ENCODE data around the gene SSNA1. TPM values are rescaled to one million over a fixed set of nuclear protein-coding genes. Genes with fewer than 3 reads are reported as not detected.

The SSNA1 gene
- total RNA-seq, 4 donors from 2014 or later: 37.3 to 73.9 (median 53.5) TPM

DNA sequence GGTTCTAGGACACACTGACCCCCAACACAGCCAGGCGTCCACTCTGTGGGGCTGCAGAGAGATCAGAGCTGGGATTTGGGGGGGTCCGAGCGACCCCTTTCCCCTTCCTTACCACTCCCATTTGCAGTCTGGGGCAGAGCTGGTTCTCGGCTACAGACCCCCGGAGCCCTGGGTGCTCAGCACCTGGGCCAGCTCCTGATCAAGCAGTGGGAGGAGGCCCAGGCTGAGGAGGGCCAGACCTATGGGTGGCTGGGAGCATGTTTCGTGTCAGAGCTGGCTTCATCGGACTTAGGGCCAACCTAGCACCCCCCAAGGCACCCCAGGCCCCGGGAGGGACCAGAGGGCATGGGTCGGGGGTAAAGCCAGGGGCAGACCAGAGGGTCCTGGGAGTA lies 42.0 kb upstream of the SSNA1 start:
- H3K9me3 ChIP-seq: no peaks in the 10 kb centered on the region
- no peak overlapping the region for H3K27ac ChIP-seq
- no peaks in the 10 kb centered on the region for H3K36me3 ChIP-seq
- no peak overlapping the region for H3K4me3 ChIP-seq
- WGBS, 2 donors: 46 to 59% methylated on average over 6 of the region's 9 CpGs
- peaks cover 0 to 67% of the 10 kb centered on the region in 2 donors for H3K27me3 ChIP-seq
- DNase-seq (ENCODE audit: low spot score in 2 of 2): no peak
- H3K4me1 ChIP-seq: no peaks in the 10 kb centered on the region
- TF ChIP-seq EP300 (IDR thresholded peaks at IDR 0.05) (no peak), POLR2A (IDR thresholded peaks at IDR 0.05) (no peak)
- TF ChIP-seq, protein P1, sequence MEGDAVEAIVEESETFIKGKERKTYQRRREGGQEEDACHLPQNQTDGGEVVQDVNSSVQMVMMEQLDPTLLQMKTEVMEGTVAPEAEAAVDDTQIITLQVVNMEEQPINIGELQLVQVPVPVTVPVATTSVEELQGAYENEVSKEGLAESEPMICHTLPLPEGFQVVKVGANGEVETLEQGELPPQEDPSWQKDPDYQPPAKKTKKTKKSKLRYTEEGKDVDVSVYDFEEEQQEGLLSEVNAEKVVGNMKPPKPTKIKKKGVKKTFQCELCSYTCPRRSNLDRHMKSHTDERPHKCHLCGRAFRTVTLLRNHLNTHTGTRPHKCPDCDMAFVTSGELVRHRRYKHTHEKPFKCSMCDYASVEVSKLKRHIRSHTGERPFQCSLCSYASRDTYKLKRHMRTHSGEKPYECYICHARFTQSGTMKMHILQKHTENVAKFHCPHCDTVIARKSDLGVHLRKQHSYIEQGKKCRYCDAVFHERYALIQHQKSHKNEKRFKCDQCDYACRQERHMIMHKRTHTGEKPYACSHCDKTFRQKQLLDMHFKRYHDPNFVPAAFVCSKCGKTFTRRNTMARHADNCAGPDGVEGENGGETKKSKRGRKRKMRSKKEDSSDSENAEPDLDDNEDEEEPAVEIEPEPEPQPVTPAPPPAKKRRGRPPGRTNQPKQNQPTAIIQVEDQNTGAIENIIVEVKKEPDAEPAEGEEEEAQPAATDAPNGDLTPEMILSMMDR (IDR thresholded peaks at IDR 0.05): no peak

- Histone ChIP-seq H3K36me3 (no peaks in the 10 kb centered on the region), H3K9me3 (no peaks in the 10 kb centered on the region), H3K4me1 (no peaks in the 10 kb centered on the region), H3K4me3 (no peak overlapping the region), H3K27ac (no peak overlapping the region), H3K27me3 (peaks cover 0 to 60% of the 10 kb centered on the region in 2 donors)
- no peak for DNase-seq (ENCODE audit: low spot score in 2 of 2)
- no peak for TF ChIP-seq EP300 (IDR thresholded peaks at IDR 0.05)
- no peak for TF ChIP-seq POLR2A (IDR thresholded peaks at IDR 0.05)
- TF ChIP-seq, protein P1 (IDR thresholded peaks at IDR 0.05): no peak
- 83 to 89% methylated on average over 25 to 26 of the region's 26 CpGs for WGBS, 2 donors
These were observed 41.2 kb upstream of the SSNA1 start for GRCh38 chr9:137147091-137147792.

- WGBS, 2 donors: 27 to 35% methylated on average over 16 to 23 of the region's 24 CpGs
- Histone ChIP-seq H3K9me3 (no peaks in the 10 kb centered on the region), H3K27me3 (peaks cover 0 to 55% of the 10 kb centered on the region in 2 donors)
These were observed 40.7 kb upstream of the SSNA1 start for GRCh38 chr9:137147793-137148160.

DNA sequence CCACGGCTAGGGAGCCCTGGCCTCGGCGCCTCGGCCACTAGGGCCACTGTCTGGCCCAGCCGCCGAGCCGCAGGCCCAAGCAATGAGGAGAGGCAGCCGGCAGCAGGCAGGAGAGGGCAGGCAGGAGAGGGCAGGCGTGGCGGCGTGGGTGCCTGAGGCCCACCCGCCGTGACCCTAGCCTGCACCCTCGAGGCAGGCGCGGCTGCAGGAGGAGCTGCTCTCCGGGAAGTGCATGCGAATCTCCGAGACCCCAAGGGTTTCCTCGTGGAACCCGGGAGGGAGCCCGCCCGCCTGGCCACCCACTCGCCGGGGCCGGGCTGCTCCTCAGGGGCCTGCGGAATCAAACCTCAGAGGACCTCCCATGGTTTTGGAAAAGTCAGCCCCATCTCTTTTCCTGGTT lies 40.2 kb upstream of the SSNA1 start:
- DNase-seq (ENCODE audit: low spot score in 2 of 2): no peak

More at GRCh38 chr9:137147793-137148160, 40.7 kb upstream of the SSNA1 start:
- no peak for DNase-seq (ENCODE audit: low spot score in 2 of 2)
- no peaks in the 10 kb centered on the region for H3K36me3 ChIP-seq
- no peaks in the 10 kb centered on the region for H3K4me1 ChIP-seq
- H3K27ac ChIP-seq: no peak overlapping the region
- no peak overlapping the region for H3K4me3 ChIP-seq
- TF ChIP-seq POLR2A (IDR thresholded peaks at IDR 0.05): no peak
- TF ChIP-seq, protein P1 (IDR thresholded peaks at IDR 0.05): no peak
- TF ChIP-seq EP300 (IDR thresholded peaks at IDR 0.05): no peak

DNA sequence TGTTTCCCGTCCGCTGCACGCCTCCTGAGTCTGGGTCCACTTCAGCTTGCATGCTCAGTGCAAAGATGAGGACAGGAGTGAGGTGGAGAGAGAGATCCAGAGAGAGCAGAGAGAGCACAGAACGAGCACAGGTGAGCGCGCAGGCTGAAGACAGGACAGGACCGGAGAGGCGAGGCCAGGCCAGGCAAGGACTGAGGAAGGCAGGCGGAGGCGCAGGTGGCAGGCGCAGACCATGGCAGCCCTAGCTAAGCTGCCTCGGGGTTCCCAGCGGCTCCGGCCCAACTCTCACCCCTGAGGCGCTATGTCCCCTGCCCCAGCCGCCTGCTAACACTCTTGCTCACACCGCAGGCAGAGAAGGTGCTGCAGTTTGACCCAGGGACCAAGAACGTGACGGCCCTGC lies 39.8 kb upstream of the SSNA1 start:
- H3K27me3 ChIP-seq: peaks cover 0 to 46% of the 10 kb centered on the region in 2 donors
- 79 to 87% methylated on average over 19 of the region's 19 CpGs for WGBS, 2 donors

More for the DNA sequence above, 40.2 kb upstream of the SSNA1 start:
- peaks cover 0 to 50% of the 10 kb centered on the region in 2 donors for H3K27me3 ChIP-seq
- H3K4me1 ChIP-seq: no peaks in the 10 kb centered on the region
- TF ChIP-seq POLR2A (IDR thresholded peaks at IDR 0.05) (no peak), EP300 (IDR thresholded peaks at IDR 0.05) (no peak)
- TF ChIP-seq, protein P1 (IDR thresholded peaks at IDR 0.05): no peak
- H3K27ac ChIP-seq: no peak overlapping the region
- no peak overlapping the region for H3K4me3 ChIP-seq
- H3K9me3 ChIP-seq: no peaks in the 10 kb centered on the region
- H3K36me3 ChIP-seq: no peaks in the 10 kb centered on the region
- WGBS, 2 donors: 51 to 67% methylated on average over 21 to 22 of the region's 27 CpGs

More for the DNA sequence above, 39.8 kb upstream of the SSNA1 start:
- DNase-seq (ENCODE audit: low spot score in 2 of 2): no peak
- Histone ChIP-seq H3K9me3 (no peaks in the 10 kb centered on the region), H3K4me3 (no peak overlapping the region), H3K36me3 (no peaks in the 10 kb centered on the region), H3K27ac (no peak overlapping the region), H3K4me1 (no peaks in the 10 kb centered on the region)
- TF ChIP-seq POLR2A (IDR thresholded peaks at IDR 0.05) (no peak), EP300 (IDR thresholded peaks at IDR 0.05) (no peak)
- TF ChIP-seq, protein P1 (IDR thresholded peaks at IDR 0.05): no peak

Measured in tibial nerve (tissue), 4 donors.